ENCODE measurements around the gene TMEM8B. TPM values are rescaled to one million over a fixed set of nuclear protein-coding genes. Genes with fewer than 3 reads are reported as not detected.
"Not testable (repeated sequence)": the region's sequence is repeated elsewhere in the genome, so short reads cannot be mapped to it uniquely, and the experiment has no call there.

Gene TMEM8B
- total RNA-seq, 2 experiments from 2014 or later: 5.8 to 6.9 TPM

- ChIA-PET CTCF (interaction anchor here (0.6 to 3.9 kb wide), 6 partner anchors 28 to 193 kb away, joined by 3 to 24 read pairs (median 4); no protein-coding TSS in a partner anchor), POLR2A (interaction anchor here (0.8 kb wide), 1 partner anchor 155 kb away, joined by 8 read pairs; no protein-coding TSS in a partner anchor)
- Mint-ChIP-seq H3K36me3 (ENCODE audit: low read depth) (no peaks in the 10 kb centered on the region), H3K27me3 (no peaks in the 10 kb centered on the region), H3K9me3 (ENCODE audit: low read depth) (no peaks in the 10 kb centered on the region), H3K4me3 (no peak overlapping the region), H3K4me1 (peaks cover 58% of the 10 kb centered on the region), H3K27ac (peak overlapping the region; percentile 16)
- ATAC-seq: no peak
- no peak for DNase-seq
- intact Hi-C loops (cut with DNase I, micrococcal nuclease): loop anchor here in 1 of 2 experiments (2.0 kb wide), 1 partner anchor 35 kb away; no protein-coding TSS in a partner anchor
Observed at GRCh38 chr9:35909687-35910612, 80.9 kb downstream of the TMEM8B start.

DNA sequence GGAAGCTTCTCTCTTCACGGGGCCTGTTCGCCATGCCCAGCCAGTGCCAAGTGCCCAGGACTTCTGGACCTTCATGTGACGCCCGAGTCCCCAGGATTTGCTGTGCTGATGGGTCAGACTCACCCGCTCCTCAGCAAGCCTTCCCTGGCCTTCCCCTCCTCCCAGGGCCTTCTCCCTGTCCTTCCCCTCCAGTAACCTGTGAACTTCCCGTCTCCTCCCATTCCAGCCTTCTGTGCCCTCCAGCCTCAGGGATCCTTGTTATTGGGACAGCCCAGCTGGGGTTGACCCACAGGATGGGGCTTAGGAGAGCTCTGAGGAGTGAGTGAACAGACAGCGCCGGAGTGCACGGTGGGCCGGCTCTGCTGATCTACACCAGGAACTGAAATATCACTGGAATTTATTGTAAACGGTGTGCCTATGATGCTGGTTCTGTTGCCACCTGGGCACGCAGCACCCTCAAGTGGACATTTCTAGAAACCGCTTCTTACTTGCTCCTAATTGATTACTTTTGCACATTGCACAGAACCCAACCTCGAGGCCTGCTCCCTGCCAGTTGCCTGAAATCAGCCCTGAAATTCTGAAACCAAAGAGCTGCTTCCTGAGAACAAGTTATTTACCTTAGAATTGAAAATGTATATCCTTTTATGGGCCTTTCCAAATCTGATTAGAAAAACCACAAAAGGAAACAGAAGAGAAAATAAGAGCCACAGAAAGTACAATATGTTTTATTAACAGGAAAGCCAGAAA lies 81.8 kb downstream of the TMEM8B start:
- ChIA-PET POLR2A (interaction anchor here (0.8 kb wide), 1 partner anchor 155 kb away, joined by 8 read pairs; no protein-coding TSS in a partner anchor), CTCF (interaction anchor here (0.6 to 3.9 kb wide), 15 partner anchors 8 to 280 kb away, joined by 3 to 24 read pairs (median 3); no protein-coding TSS in a partner anchor)
- Mint-ChIP-seq H3K4me3 (no peak overlapping the region), H3K27ac (peak overlapping the region; percentile 80), H3K4me1 (peaks cover 55% of the 10 kb centered on the region), H3K36me3 (ENCODE audit: low read depth) (no peaks in the 10 kb centered on the region), H3K9me3 (ENCODE audit: low read depth) (no peaks in the 10 kb centered on the region), H3K27me3 (no peaks in the 10 kb centered on the region)
- DNase-seq (peak; percentile 71), ATAC-seq (peak; percentile 75)
- intact Hi-C loops (cut with DNase I, micrococcal nuclease): loop anchor here in 1 of 2 experiments (2.0 kb wide), 1 partner anchor 34 kb away; no protein-coding TSS in a partner anchor

GRCh38 chr9:35911690-35912089 lies 82.7 kb downstream of the TMEM8B start:
- H3K27me3 Mint-ChIP-seq: no peaks in the 10 kb centered on the region
- POLR2A ChIA-PET: interaction anchor here (0.5 to 0.6 kb wide), 2 partner anchors 13 to 865 kb away, joined by 3 to 4 read pairs; no protein-coding TSS in a partner anchor
- intact Hi-C loops (cut with DNase I, micrococcal nuclease): loop anchor here in 1 of 2 experiments (2.0 kb wide), 1 partner anchor 33 kb away; no protein-coding TSS in a partner anchor
- CTCF ChIA-PET: interaction anchor here (0.7 to 3.9 kb wide), 15 partner anchors 9 to 281 kb away, joined by 3 to 24 read pairs (median 3); partner anchors contain the start of gene NPR2
- DNase-seq (no peak), ATAC-seq (no peak)
- peaks cover 51% of the 10 kb centered on the region for H3K4me1 Mint-ChIP-seq
- H3K36me3 Mint-ChIP-seq (ENCODE audit: low read depth): no peaks in the 10 kb centered on the region
- no peak overlapping the region for H3K4me3 Mint-ChIP-seq
- no peak overlapping the region for H3K27ac Mint-ChIP-seq
- H3K9me3 Mint-ChIP-seq (ENCODE audit: low read depth): no peaks in the 10 kb centered on the region

- DNase-seq: no peak
- no peak for ATAC-seq
- Mint-ChIP-seq H3K36me3 (ENCODE audit: low read depth) (no peaks in the 10 kb centered on the region), H3K27me3 (no peaks in the 10 kb centered on the region), H3K4me1 (peaks cover 46% of the 10 kb centered on the region), H3K4me3 (no peak overlapping the region), H3K9me3 (ENCODE audit: low read depth) (no peaks in the 10 kb centered on the region), H3K27ac (no peak overlapping the region)
- ChIA-PET POLR2A (no interaction called here), CTCF (interaction anchor here (0.6 to 3.9 kb wide), 3 partner anchors 10 to 32 kb away, joined by 3 to 24 read pairs (median 9); no protein-coding TSS in a partner anchor)
- intact Hi-C loops (cut with DNase I, micrococcal nuclease): no loop called here
Observed at GRCh38 chr9:35912791-35913400, 83.9 kb downstream of the TMEM8B start.

GRCh38 chr9:35913429-35913828 lies 84.4 kb downstream of the TMEM8B start:
- intact Hi-C loops (cut with DNase I, micrococcal nuclease); H3K36me3 Mint-ChIP-seq (ENCODE audit: low read depth): not testable (repeated sequence)
- CTCF ChIA-PET: interaction anchor here (0.6 to 3.9 kb wide), 2 partner anchors 11 to 32 kb away, joined by 3 to 24 read pairs; no protein-coding TSS in a partner anchor

GRCh38 chr9:35914301-35914807 lies 85.3 kb downstream of the TMEM8B start:
- DNase-seq: peak; percentile 51

More at GRCh38 chr9:35913429-35913828, 84.4 kb downstream of the TMEM8B start:
- POLR2A ChIA-PET; H3K27me3 Mint-ChIP-seq; H3K9me3 Mint-ChIP-seq (ENCODE audit: low read depth); H3K27ac Mint-ChIP-seq; ATAC-seq; H3K4me3 Mint-ChIP-seq; DNase-seq: not testable (repeated sequence)
- peaks cover 42% of the 10 kb centered on the region for H3K4me1 Mint-ChIP-seq

More at GRCh38 chr9:35914301-35914807, 85.3 kb downstream of the TMEM8B start:
- Mint-ChIP-seq H3K27me3 (no peaks in the 10 kb centered on the region), H3K27ac (no peak overlapping the region), H3K9me3 (ENCODE audit: low read depth) (no peaks in the 10 kb centered on the region), H3K4me3 (no peak overlapping the region), H3K4me1 (peaks cover 33% of the 10 kb centered on the region), H3K36me3 (ENCODE audit: low read depth) (no peaks in the 10 kb centered on the region)
- ChIA-PET POLR2A (no interaction called here), CTCF (no interaction called here)
- peak; percentile 46 for ATAC-seq
- intact Hi-C loops (cut with DNase I, micrococcal nuclease): no loop called here

Other genes starting within 250 kb of the TMEM8B start
- gene TESK1, start 224.0 kb upstream of the TMEM8B start, total RNA-seq: 10 to 100 TPM; 23.3 to 27.7 TPM
- 1 to 10 TPM; 6.5 to 8.7 TPM for gene CD72, start 210.8 kb upstream of the TMEM8B start, total RNA-seq
- 10 to 100 TPM; 76.5 to 80.9 TPM for gene SIT1, start 178.3 kb upstream of the TMEM8B start, total RNA-seq
- gene RMRP, start 171.2 kb upstream of the TMEM8B start, total RNA-seq: over 10,000 TPM in 1 of 2 experiments, 100 to 1,000 TPM in 1; 894 to 11,462 TPM
- gene CCDC107, start 170.9 kb upstream of the TMEM8B start, total RNA-seq: 10 to 100 TPM in 1 of 2 experiments, 1 to 10 TPM in 1; 7.9 to 10.4 TPM
- 10 to 100 TPM; 19.1 to 23.1 TPM for gene ARHGEF39, start 164.0 kb upstream of the TMEM8B start, total RNA-seq
- gene CA9, start 155.3 kb upstream of the TMEM8B start, total RNA-seq: 1 to 10 TPM; 2.9 to 3.1 TPM
- 1 to 10 TPM; 4.3 to 5.5 TPM for gene TPM2, start 139.3 kb upstream of the TMEM8B start, total RNA-seq
- gene TLN1, start 97.0 kb upstream of the TMEM8B start, total RNA-seq: 100 to 1,000 TPM; 217 to 238 TPM
- gene CREB3, start 96.6 kb upstream of the TMEM8B start, total RNA-seq: 10 to 100 TPM; 24.0 to 26.0 TPM
- gene GBA2, start 80.0 kb upstream of the TMEM8B start, total RNA-seq: 10 to 100 TPM; 19.6 to 23.7 TPM
- 10 to 100 TPM; 14.0 to 15.5 TPM for gene RGP1, start 79.9 kb upstream of the TMEM8B start, total RNA-seq
- under 1 TPM in 1 of 2 experiments, not detected in 1; 0.39 TPM for gene MSMP, start 75.0 kb upstream of the TMEM8B start, total RNA-seq
- gene NPR2, start 37.6 kb upstream of the TMEM8B start, total RNA-seq: 10 to 100 TPM in 1 of 2 experiments, 1 to 10 TPM in 1; 9.3 to 10.5 TPM
- 1 to 10 TPM in 1 of 2 experiments, under 1 TPM in 1; 0.85 to 1.7 TPM for gene SPAG8, start 17.0 kb upstream of the TMEM8B start, total RNA-seq
- 10 to 100 TPM; 47.4 to 61.1 TPM for gene HINT2, start 14.2 kb upstream of the TMEM8B start, total RNA-seq
- gene FAM221B, start 496 bp upstream of the TMEM8B start, total RNA-seq: not detected
- not detected for gene OR13J1, start 41.2 kb downstream of the TMEM8B start, total RNA-seq
- not detected for gene HRCT1, start 77.0 kb downstream of the TMEM8B start, total RNA-seq
- not detected for gene SPAAR, start 80.3 kb downstream of the TMEM8B start, total RNA-seq
- gene OR2S2, start 128.9 kb downstream of the TMEM8B start, total RNA-seq: not detected
- gene RECK, start 207.7 kb downstream of the TMEM8B start, total RNA-seq: 1 to 10 TPM; 5.0 to 5.6 TPM

All from activated CD4-positive, alpha-beta T cell treated with anti-CD3 and anti-CD28 coated beads for 36 hours (primary cell).